Neuronal stem cell (in vitro differentiated cells): Measurements from ENCODE around the gene PARD6G.

ENCODE experiments used
- DNase-seq: peaks from one replicate; pipeline ENCODE4 v3.0.0-alpha.2; 2013; ENCODE audit warnings: low spot score
- H2AFZ ChIP-seq: one replicate; pipeline ENCODE4 v1.6.1; 2013; ENCODE audit warnings: mild to moderate bottlenecking, low read length, inconsistent platforms
- H2AK5ac ChIP-seq: 2 replicates; pipeline ENCODE4 v1.6.1; 2013; ENCODE audit warnings: low read depth, mild to moderate bottlenecking, inconsistent platforms, low read length, moderate library complexity, mixed read lengths
- H2BK120ac ChIP-seq: 2 replicates; pipeline ENCODE4 v1.6.1; 2013; ENCODE audit warnings: low read depth, mild to moderate bottlenecking, inconsistent platforms, low read length, moderate library complexity, mixed read lengths
- H2BK12ac ChIP-seq: one replicate; pipeline ENCODE4 v1.6.1; 2013; ENCODE audit warnings: low read length, inconsistent platforms
- H2BK15ac ChIP-seq: 2 replicates; pipeline ENCODE4 v1.6.1; 2013; ENCODE audit warnings: mild to moderate bottlenecking, low read length, inconsistent platforms, mixed read lengths
- H2BK5ac ChIP-seq: one replicate; pipeline ENCODE4 v1.6.1; 2013; ENCODE audit warnings: inconsistent platforms, mild to moderate bottlenecking, low read length, moderate library complexity
- H3K14ac ChIP-seq: one replicate; pipeline ENCODE4 v1.6.1; 2013; ENCODE audit warnings: low read length, inconsistent platforms
- H3K18ac ChIP-seq: 2 replicates; pipeline ENCODE4 v1.6.1; 2013; ENCODE audit warnings: low read length, inconsistent platforms
- H3K23ac ChIP-seq: 2 replicates; pipeline ENCODE4 v1.6.1; 2013; ENCODE audit warnings: low read depth, mild to moderate bottlenecking, mixed read lengths, low read length, inconsistent platforms; ENCODE audit not compliant: poor library complexity
- H3K27ac ChIP-seq: replicated peaks from 3 replicates; pipeline ENCODE4 v1.5.1; 2013; ENCODE audit warnings: low read length, inconsistent platforms
- H3K27me3 ChIP-seq, 3 experiments: 2 replicates each; pipeline ENCODE4 v1.6.1; 2013; ENCODE audit warnings: low read length in 3 of 3, mild to moderate bottlenecking in 2 of 3, inconsistent platforms in 1 of 3, low read depth in 1 of 3, mixed read lengths in 1 of 3, moderate library complexity in 1 of 3; ENCODE audit not compliant: control insufficient read depth in 3 of 3, insufficient read depth in 3 of 3
- H3K36me3 ChIP-seq, 2 donors: replicated peaks in 1 of 2; 2 replicates each; pipeline ENCODE4 v1.6.1; 2013; ENCODE audit warnings: low read length in 2 of 2; ENCODE audit not compliant: control insufficient read depth in 2 of 2, insufficient read depth in 2 of 2
- H3K4ac ChIP-seq: 2 replicates; pipeline ENCODE4 v1.6.1; 2013; ENCODE audit warnings: inconsistent platforms, mild to moderate bottlenecking, low read length, moderate library complexity
- H3K4me1 ChIP-seq, 2 donors: 1 replicate in 1 of 2; 2 replicates in 1 of 2; pipeline ENCODE4 v1.6.1; 2013; ENCODE audit warnings: low read length in 2 of 2, low read depth in 1 of 2; ENCODE audit not compliant: control insufficient read depth in 2 of 2, insufficient read depth in 1 of 2
- H3K4me2 ChIP-seq: one replicate; pipeline ENCODE4 v1.6.1; 2013; ENCODE audit warnings: mild to moderate bottlenecking, low read length, inconsistent platforms; ENCODE audit not compliant: insufficient read depth, poor library complexity, severe bottlenecking
- H3K4me3 ChIP-seq, 2 donors: 2 replicates each; pipeline ENCODE4 v1.5.1; 2013; ENCODE audit warnings: low read length in 2 of 2, mild to moderate bottlenecking in 2 of 2, inconsistent platforms in 1 of 2, moderate library complexity in 1 of 2
- H3K79me1 ChIP-seq: one replicate; pipeline ENCODE4 v1.6.1; 2013; ENCODE audit warnings: low read depth, mild to moderate bottlenecking, inconsistent platforms, low read length, moderate library complexity
- H3K9ac ChIP-seq: one replicate; pipeline ENCODE4 v1.6.1; 2013; ENCODE audit warnings: mild to moderate bottlenecking, low read depth, low read length, inconsistent platforms; ENCODE audit not compliant: poor library complexity
- H3K9me3 ChIP-seq, 2 donors: replicated peaks in 1 of 2; 2 replicates each; pipeline versions ENCODE3 to v1.6.1; 2013; ENCODE audit warnings: low read length in 2 of 2, mild to moderate bottlenecking in 2 of 2, inconsistent platforms in 1 of 2, low read depth in 1 of 2, mixed read lengths in 1 of 2, moderate library complexity in 1 of 2; ENCODE audit not compliant: control insufficient read depth in 2 of 2, insufficient read depth in 1 of 2
- H4K8ac ChIP-seq: one replicate; pipeline ENCODE4 v1.6.1; 2013; ENCODE audit warnings: low read depth, mild to moderate bottlenecking, inconsistent platforms, low read length, moderate library complexity
- H4K91ac ChIP-seq: one replicate; pipeline ENCODE4 v1.6.1; 2013; ENCODE audit warnings: low read length, low read depth, mild to moderate bottlenecking, inconsistent platforms; ENCODE audit not compliant: poor library complexity
- WGBS, 2 donors: extraction: QIAGEN DNeasy Blood & Tissue Kit; methylation state at CpG; one replicate each; pipeline ENCODE4 v1.1.7; 2013; ENCODE audit warnings: missing lambda C conversion rate in 2 of 2, mixed read lengths in 1 of 2; ENCODE audit not compliant: insufficient read length in 2 of 2, insufficient replicate concordance in 1 of 2; ENCODE audit errors: extremely low coverage in 2 of 2; 5-methylcytosine and 5-hydroxymethylcytosine counted together

The PARD6G gene

GRCh38 chr18:80159713-80160636, 87.3 kb downstream of the PARD6G start:
- H3K9ac ChIP-seq = peak overlapping the region; percentile 4
- H3K4me2 ChIP-seq = no peak overlapping the region
- peaks cover 9 to 83% of the 10 kb centered on the region in 2 donors for H3K36me3 ChIP-seq
- no peak overlapping the region for H2BK5ac ChIP-seq
- H2BK120ac ChIP-seq = no peak overlapping the region
- H2AK5ac ChIP-seq = no peak overlapping the region
- H3K4me1 ChIP-seq = no peaks in the 10 kb centered on the region
- peak overlapping the region; percentile 43 for H4K91ac ChIP-seq
- peak overlapping the region; percentile 31 for H3K4ac ChIP-seq
- no peak for DNase-seq
- no peak overlapping the region for H4K8ac ChIP-seq
- H3K14ac ChIP-seq = peak overlapping the region; percentile 38
- peak overlapping the region in 1 of 2 donors; percentile 4 for H3K4me3 ChIP-seq
- H2BK15ac ChIP-seq = no peak overlapping the region
- no peak overlapping the region for H3K27ac ChIP-seq
- H3K18ac ChIP-seq = peak overlapping the region; percentile 38
- peaks cover 8 to 11% of the 10 kb centered on the region in 2 donors for H3K9me3 ChIP-seq
- no peaks in the 10 kb centered on the region for H3K27me3 ChIP-seq
- H2BK12ac ChIP-seq = no peak overlapping the region
- H3K23ac ChIP-seq = no peak overlapping the region
- no peak overlapping the region for H2AFZ ChIP-seq
- no CpG with 5 or more reads among the region's 109 CpGs for WGBS, 2 donors
- peaks cover 10% of the 10 kb centered on the region for H3K79me1 ChIP-seq

GRCh38 chr18:80158365-80158764, 88.9 kb downstream of the PARD6G start:
- Histone ChIP-seq H2BK12ac (no peak overlapping the region), H3K14ac (no peak overlapping the region), H3K27me3 (no peaks in the 10 kb centered on the region), H2BK15ac (no peak overlapping the region), H3K4me2 (no peak overlapping the region), H3K36me3 (peaks cover 8 to 87% of the 10 kb centered on the region in 2 donors), H3K9ac (no peak overlapping the region), H3K4ac (no peak overlapping the region), H2AK5ac (no peak overlapping the region), H3K23ac (no peak overlapping the region), H3K18ac (no peak overlapping the region), H2BK120ac (no peak overlapping the region), H4K8ac (no peak overlapping the region), H4K91ac (no peak overlapping the region), H2BK5ac (no peak overlapping the region), H3K4me3 (no peak overlapping the region), H3K4me1 (no peaks in the 10 kb centered on the region), H2AFZ (no peak overlapping the region), H3K79me1 (peaks cover 8% of the 10 kb centered on the region), H3K9me3 (peaks cover 0 to 4% of the 10 kb centered on the region in 2 donors), H3K27ac (no peak overlapping the region)
- no CpG with 5 or more reads among the region's 5 CpGs for WGBS, 2 donors
- DNase-seq = no peak

- Histone ChIP-seq H3K14ac (no peak overlapping the region), H3K27ac (no peak overlapping the region), H3K9ac (no peak overlapping the region), H3K4me3 (no peak overlapping the region), H2BK120ac (no peak overlapping the region), H3K36me3 (peaks cover 3 to 82% of the 10 kb centered on the region in 2 donors), H3K79me1 (peaks cover 8% of the 10 kb centered on the region), H4K8ac (no peak overlapping the region), H2BK15ac (no peak overlapping the region), H4K91ac (no peak overlapping the region), H3K9me3 (no peaks in the 10 kb centered on the region), H3K4me2 (no peak overlapping the region), H2AK5ac (no peak overlapping the region), H2BK5ac (no peak overlapping the region), H2AFZ (no peak overlapping the region), H3K18ac (no peak overlapping the region), H3K4ac (no peak overlapping the region), H3K4me1 (no peaks in the 10 kb centered on the region), H2BK12ac (no peak overlapping the region), H3K27me3 (no peaks in the 10 kb centered on the region), H3K23ac (no peak overlapping the region)
- DNase-seq = peak; percentile 63
- no CpG with 5 or more reads among the region's 8 CpGs for WGBS, 2 donors
These were observed 89.5 kb downstream of the PARD6G start for GRCh38 chr18:80157708-80158343.

- no peak overlapping the region for H2AK5ac ChIP-seq
- no peak overlapping the region for H2AFZ ChIP-seq
- no peak overlapping the region for H2BK120ac ChIP-seq
- no peak overlapping the region for H3K4me3 ChIP-seq
- H3K18ac ChIP-seq = no peak overlapping the region
- H3K23ac ChIP-seq = no peak overlapping the region
- H2BK15ac ChIP-seq = no peak overlapping the region
- no peak overlapping the region for H2BK5ac ChIP-seq
- no peaks in the 10 kb centered on the region for H3K9me3 ChIP-seq
- no peak overlapping the region for H3K27ac ChIP-seq
- peaks cover 3 to 69% of the 10 kb centered on the region in 2 donors for H3K36me3 ChIP-seq
- no peak overlapping the region for H3K4me2 ChIP-seq
- no peak overlapping the region for H4K8ac ChIP-seq
- no peak overlapping the region for H3K9ac ChIP-seq
- H2BK12ac ChIP-seq = no peak overlapping the region
- H3K27me3 ChIP-seq = no peaks in the 10 kb centered on the region
- no peak overlapping the region for H3K4ac ChIP-seq
- WGBS, 2 donors = no CpG with 5 or more reads among the region's 6 CpGs
- no peak overlapping the region for H4K91ac ChIP-seq
- no peak overlapping the region for H3K14ac ChIP-seq
- no peaks in the 10 kb centered on the region for H3K4me1 ChIP-seq
- DNase-seq = no peak
- H3K79me1 ChIP-seq = peaks cover 2% of the 10 kb centered on the region
These were observed 93.0 kb downstream of the PARD6G start for GRCh38 chr18:80154293-80154692.
